NCI-H226 (cell line): ENCODE measurements around the gene ATG2B.
"Not testable (repeated sequence)": the region's sequence is repeated elsewhere in the genome, so short reads cannot be mapped to it uniquely, and the experiment has no call there.

Experiments used
- DNase-seq: peaks from one replicate; pipeline ENCODE4 v3.0.0-alpha.2; 2015

Gene ATG2B

GRCh38 chr14:96370528-96370927, 7.4 kb upstream of the ATG2B start:
- no peak for DNase-seq

- DNase-seq: no peak
Observed at GRCh38 chr14:96368534-96368933, 5.4 kb upstream of the ATG2B start.

- no peak for DNase-seq
Observed at GRCh38 chr14:96364962-96365361, 1.8 kb upstream of the ATG2B start.

- DNase-seq: peak; percentile 53
Observed at GRCh38 chr14:96363751-96364336, 703 bp upstream of the ATG2B start.

GRCh38 chr14:96362071-96362964, 823 bp downstream of the ATG2B start:
- peak; percentile 55 for DNase-seq

- DNase-seq: no peak
Observed at GRCh38 chr14:96359959-96360358, 3.2 kb downstream of the ATG2B start.

- DNase-seq: no peak
Observed at GRCh38 chr14:96357216-96357615, 5.9 kb downstream of the ATG2B start.

- DNase-seq: no peak
Observed at GRCh38 chr14:96354246-96354645, 8.9 kb downstream of the ATG2B start.

- no peak for DNase-seq
Observed at GRCh38 chr14:96352708-96353107, 10.4 kb downstream of the ATG2B start.

GRCh38 chr14:96351986-96352385, 11.2 kb downstream of the ATG2B start:
- DNase-seq: no peak

- no peak for DNase-seq
Observed at GRCh38 chr14:96349286-96350075, 13.7 kb downstream of the ATG2B start.

- not testable (repeated sequence) for DNase-seq
Observed at GRCh38 chr14:96347957-96348356, 15.2 kb downstream of the ATG2B start.

GRCh38 chr14:96345669-96346068, 17.5 kb downstream of the ATG2B start:
- no peak for DNase-seq

- DNase-seq: no peak
Observed at GRCh38 chr14:96341323-96341722, 21.8 kb downstream of the ATG2B start.

- no peak for DNase-seq
Observed at GRCh38 chr14:96338551-96338950, 24.6 kb downstream of the ATG2B start.

GRCh38 chr14:96324219-96324618, 38.9 kb downstream of the ATG2B start:
- DNase-seq: no peak

- DNase-seq: no peak
Observed at GRCh38 chr14:96320605-96321004, 42.5 kb downstream of the ATG2B start.

- no peak for DNase-seq
Observed at GRCh38 chr14:96318836-96319235, 44.3 kb downstream of the ATG2B start.

GRCh38 chr14:96316087-96316486, 47.1 kb downstream of the ATG2B start:
- DNase-seq: no peak

GRCh38 chr14:96310906-96311305, 52.2 kb downstream of the ATG2B start:
- DNase-seq: no peak

GRCh38 chr14:96309896-96310330, 53.2 kb downstream of the ATG2B start:
- no peak for DNase-seq

- no peak for DNase-seq
Observed at GRCh38 chr14:96309133-96309895, 53.8 kb downstream of the ATG2B start.

- no peak for DNase-seq
Observed at GRCh38 chr14:96307434-96307833, 55.7 kb downstream of the ATG2B start.
